C4-2B (cell line): Measurements from ENCODE around the gene XKR7.

Experiments used
- CTCF ChIP-seq: fragments of 450-650 bp; conservative IDR thresholded peaks from 2 replicates; pipeline ENCODE4 v1.5.1; 2017; ENCODE audit warnings: mild to moderate bottlenecking
- ZFX ChIP-seq: fragments of 450-650 bp; IDR thresholded peaks from 2 replicates; pipeline ENCODE4 v1.6.1; 2017

- TF ChIP-seq CTCF (no peak), ZFX (no peak)
These were observed 19.9 kb upstream of the XKR7 start for GRCh38 chr20:31948008-31948407.
